ENCODE measurements around the gene CDK5R1. TPM values are rescaled to one million over a fixed set of nuclear protein-coding genes. Genes with fewer than 3 reads are reported as not detected.

CDK5R1 gene
- total and polyA plus RNA-seq, 4 donors = 19.6 to 129 (median 87.8) TPM

DNA sequence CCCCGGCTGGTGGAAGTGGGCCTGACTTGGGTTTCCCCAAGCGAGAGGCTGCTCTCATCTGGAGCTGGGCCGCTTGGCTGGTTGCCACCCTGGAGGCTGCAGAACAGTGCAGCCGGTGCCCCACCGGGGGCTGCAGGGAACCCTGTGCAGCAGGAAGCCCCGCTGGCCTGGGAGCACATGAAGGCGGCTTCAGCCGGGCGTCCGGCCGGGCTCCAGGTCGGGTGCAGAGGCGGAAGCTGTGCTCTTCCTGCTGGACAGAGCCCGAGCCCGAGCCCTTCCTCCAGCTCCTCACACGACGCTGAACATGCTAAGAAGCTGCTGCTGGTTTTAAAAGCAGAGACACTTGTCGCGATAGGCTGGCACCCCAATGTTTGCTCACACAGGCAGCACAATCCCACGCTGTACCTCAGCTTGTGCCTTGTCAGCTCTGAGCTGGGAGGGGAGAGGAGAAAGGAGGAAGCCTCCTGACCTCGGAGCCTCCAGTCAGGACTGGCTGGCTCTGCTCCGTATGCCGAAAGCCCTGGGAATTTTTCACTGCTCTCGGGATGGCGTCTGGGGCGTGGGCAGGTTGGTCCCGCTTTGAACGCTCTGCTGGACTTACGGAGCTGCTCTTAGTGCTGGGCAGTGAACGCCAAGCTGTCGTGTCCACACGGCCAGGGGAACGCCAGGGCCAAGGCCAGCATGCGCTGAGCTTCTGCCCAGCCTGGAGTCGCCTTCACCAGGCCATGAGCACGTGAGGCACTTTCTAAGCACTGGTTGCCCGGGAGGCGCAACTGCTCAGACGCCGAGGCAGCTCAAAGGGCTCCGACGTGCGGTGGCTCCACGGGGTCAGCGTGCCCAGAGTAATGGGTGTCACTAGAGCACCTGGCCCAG, 8.8 kb downstream of the CDK5R1 start:
- Histone ChIP-seq H3K9me3 (ENCODE audit: control insufficient read depth, insufficient read depth, low read length) (no peaks in the 10 kb centered on the region), H3K36me3 (ENCODE audit: control insufficient read depth, insufficient read depth, low read length) (peaks cover 21% of the 10 kb centered on the region), H3K4me3 (ENCODE audit: low read depth, low read length) (no peak overlapping the region), H3K27me3 (ENCODE audit: control insufficient read depth, insufficient read depth, low read length) (no peaks in the 10 kb centered on the region), H3K27ac (ENCODE audit: low read depth, low read length) (no peak overlapping the region), H3K4me1 (ENCODE audit: control insufficient read depth, insufficient read depth, low read length) (peaks cover 54% of the 10 kb centered on the region)
- 44% methylated on average over 40 of the region's 45 CpGs for WGBS (ENCODE audit: insufficient coverage)
- peak in 2 of 6 donors; percentile 61 to 83 for DNase-seq (ENCODE audit: low read depth in 4 of 6, low spot score in 6 of 6)

- Histone ChIP-seq H3K4me1 (ENCODE audit: control insufficient read depth, insufficient read depth, low read length) (peaks cover 50% of the 10 kb centered on the region), H3K4me3 (ENCODE audit: low read depth, low read length) (no peak overlapping the region), H3K36me3 (ENCODE audit: control insufficient read depth, insufficient read depth, low read length) (peaks cover 17% of the 10 kb centered on the region), H3K27ac (ENCODE audit: low read depth, low read length) (no peak overlapping the region), H3K9me3 (ENCODE audit: control insufficient read depth, insufficient read depth, low read length) (no peaks in the 10 kb centered on the region), H3K27me3 (ENCODE audit: control insufficient read depth, insufficient read depth, low read length) (no peaks in the 10 kb centered on the region)
- WGBS (ENCODE audit: insufficient coverage) = 92% methylated on average over 14 of the region's 16 CpGs
- no peak for DNase-seq (ENCODE audit: low read depth in 4 of 6, low spot score in 6 of 6)
Observed at GRCh38 chr17:32496395-32497073, 9.7 kb downstream of the CDK5R1 start.

DNA sequence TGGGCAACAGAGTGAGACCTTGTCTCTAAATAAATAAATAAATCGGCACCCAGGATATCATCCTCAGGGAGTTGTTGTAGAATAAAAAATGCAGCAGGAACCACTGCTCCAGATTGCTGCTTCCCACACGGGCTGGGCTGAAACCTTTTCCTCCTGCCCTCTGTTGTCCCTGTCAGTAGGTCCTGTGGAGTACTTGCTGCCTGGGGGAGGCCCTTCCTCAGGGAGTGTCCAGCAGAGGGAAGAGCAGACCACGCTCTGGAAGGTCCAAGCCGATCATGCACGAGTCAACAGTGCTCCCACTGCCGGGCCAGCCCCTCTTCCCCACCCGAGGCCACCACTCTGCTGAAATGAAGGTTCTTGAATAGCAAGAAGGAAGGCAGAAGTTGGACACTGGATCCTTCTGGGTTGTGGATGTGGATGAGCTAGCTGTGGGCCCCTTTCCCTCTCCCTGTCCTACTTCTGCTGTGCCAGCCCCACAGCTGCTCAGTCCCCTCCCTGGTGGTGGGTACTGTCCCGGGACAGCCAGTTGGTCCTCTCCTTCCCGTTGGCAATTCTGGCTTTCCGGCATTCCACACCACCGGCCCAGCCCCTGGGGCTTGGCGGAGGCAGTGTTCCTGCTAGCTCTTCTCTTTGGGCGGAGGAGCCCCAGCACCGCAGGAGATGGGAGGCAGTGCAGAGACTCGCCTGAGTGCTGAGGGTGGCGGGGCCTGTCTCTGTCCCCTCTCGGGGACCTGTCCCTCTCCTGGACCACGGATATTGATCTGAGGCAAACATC, 10.8 kb downstream of the CDK5R1 start:
- Histone ChIP-seq H3K27ac (ENCODE audit: low read depth, low read length) (no peak overlapping the region), H3K36me3 (ENCODE audit: control insufficient read depth, insufficient read depth, low read length) (peaks cover 9% of the 10 kb centered on the region), H3K9me3 (ENCODE audit: control insufficient read depth, insufficient read depth, low read length) (no peaks in the 10 kb centered on the region), H3K27me3 (ENCODE audit: control insufficient read depth, insufficient read depth, low read length) (no peaks in the 10 kb centered on the region), H3K4me1 (ENCODE audit: control insufficient read depth, insufficient read depth, low read length) (peaks cover 43% of the 10 kb centered on the region), H3K4me3 (ENCODE audit: low read depth, low read length) (no peak overlapping the region)
- WGBS (ENCODE audit: insufficient coverage) = 83% methylated on average over 11 of the region's 18 CpGs
- no peak for DNase-seq (ENCODE audit: low read depth in 4 of 6, low spot score in 6 of 6)

DNA sequence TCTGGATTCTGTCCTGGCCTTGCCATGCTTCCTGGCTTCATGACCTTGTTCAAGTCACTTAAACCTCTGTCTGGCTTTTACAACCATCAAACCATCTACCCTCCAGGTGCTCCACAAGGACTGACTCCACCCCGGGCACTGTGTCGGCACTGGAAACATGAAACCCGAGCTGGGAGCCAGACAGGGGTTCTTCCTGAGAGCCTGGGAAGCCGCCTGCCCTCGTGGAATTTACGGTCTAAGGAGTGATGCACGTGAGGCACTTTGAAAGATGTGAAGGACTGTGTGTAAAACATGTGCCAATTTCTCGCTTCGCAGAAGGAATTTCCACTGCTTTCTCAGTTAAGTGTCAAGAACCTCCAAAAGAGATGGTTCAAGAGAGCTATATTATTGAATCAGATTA, 11.6 kb downstream of the CDK5R1 start:
- DNase-seq (ENCODE audit: low read depth in 4 of 6, low spot score in 6 of 6) = no peak

DNA sequence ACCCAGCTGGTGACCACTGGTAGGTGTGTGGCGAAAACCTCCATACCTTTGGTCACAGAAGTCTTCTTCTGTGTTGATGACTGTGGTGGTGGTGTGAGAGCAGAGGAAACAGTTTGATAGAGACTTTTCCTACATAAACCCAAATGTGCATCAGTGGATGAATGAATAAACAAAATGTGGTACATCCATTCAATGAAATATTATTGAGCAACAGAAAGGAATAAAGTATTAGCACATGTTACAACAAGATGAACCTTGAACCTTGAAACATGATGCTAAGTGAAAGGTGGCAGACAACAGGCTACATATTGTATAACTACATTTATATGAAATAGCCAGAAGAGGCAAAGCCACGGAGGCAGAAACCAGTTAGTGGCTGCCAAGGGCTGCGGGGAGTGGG, 15.2 kb downstream of the CDK5R1 start:
- no CpG with 5 or more reads among the region's 3 CpGs for WGBS (ENCODE audit: insufficient coverage)
- H3K4me1 ChIP-seq (ENCODE audit: control insufficient read depth, insufficient read depth, low read length) = peaks cover 26% of the 10 kb centered on the region
- no peaks in the 10 kb centered on the region for H3K27me3 ChIP-seq (ENCODE audit: control insufficient read depth, insufficient read depth, low read length)
- no peak overlapping the region for H3K4me3 ChIP-seq (ENCODE audit: low read depth, low read length)
- no peak for DNase-seq (ENCODE audit: low read depth in 4 of 6, low spot score in 6 of 6)
- H3K27ac ChIP-seq (ENCODE audit: low read depth, low read length) = no peak overlapping the region
- H3K9me3 ChIP-seq (ENCODE audit: control insufficient read depth, insufficient read depth, low read length) = no peaks in the 10 kb centered on the region
- peaks cover 4% of the 10 kb centered on the region for H3K36me3 ChIP-seq (ENCODE audit: control insufficient read depth, insufficient read depth, low read length)

More for the DNA sequence above, 11.6 kb downstream of the CDK5R1 start:
- Histone ChIP-seq H3K27ac (ENCODE audit: low read depth, low read length) (no peak overlapping the region), H3K27me3 (ENCODE audit: control insufficient read depth, insufficient read depth, low read length) (no peaks in the 10 kb centered on the region), H3K36me3 (ENCODE audit: control insufficient read depth, insufficient read depth, low read length) (peaks cover 6% of the 10 kb centered on the region), H3K4me3 (ENCODE audit: low read depth, low read length) (no peak overlapping the region), H3K9me3 (ENCODE audit: control insufficient read depth, insufficient read depth, low read length) (no peaks in the 10 kb centered on the region), H3K4me1 (ENCODE audit: control insufficient read depth, insufficient read depth, low read length) (peaks cover 42% of the 10 kb centered on the region)
- 45% methylated on average over 5 of the region's 9 CpGs for whole genome bisulfite sequencing (ENCODE audit: insufficient coverage)

GRCh38 chr17:32502710-32503109, 15.9 kb downstream of the CDK5R1 start:
- 82% methylated on average over 3 of the region's 10 CpGs for WGBS (ENCODE audit: insufficient coverage)
- no peak overlapping the region for H3K4me3 ChIP-seq (ENCODE audit: low read depth, low read length)
- no peak for DNase-seq (ENCODE audit: low read depth in 4 of 6, low spot score in 6 of 6)
- H3K36me3 ChIP-seq (ENCODE audit: control insufficient read depth, insufficient read depth, low read length) = peaks cover 4% of the 10 kb centered on the region
- H3K27ac ChIP-seq (ENCODE audit: low read depth, low read length) = no peak overlapping the region
- no peaks in the 10 kb centered on the region for H3K9me3 ChIP-seq (ENCODE audit: control insufficient read depth, insufficient read depth, low read length)
- peaks cover 22% of the 10 kb centered on the region for H3K4me1 ChIP-seq (ENCODE audit: control insufficient read depth, insufficient read depth, low read length)
- no peaks in the 10 kb centered on the region for H3K27me3 ChIP-seq (ENCODE audit: control insufficient read depth, insufficient read depth, low read length)

DNA sequence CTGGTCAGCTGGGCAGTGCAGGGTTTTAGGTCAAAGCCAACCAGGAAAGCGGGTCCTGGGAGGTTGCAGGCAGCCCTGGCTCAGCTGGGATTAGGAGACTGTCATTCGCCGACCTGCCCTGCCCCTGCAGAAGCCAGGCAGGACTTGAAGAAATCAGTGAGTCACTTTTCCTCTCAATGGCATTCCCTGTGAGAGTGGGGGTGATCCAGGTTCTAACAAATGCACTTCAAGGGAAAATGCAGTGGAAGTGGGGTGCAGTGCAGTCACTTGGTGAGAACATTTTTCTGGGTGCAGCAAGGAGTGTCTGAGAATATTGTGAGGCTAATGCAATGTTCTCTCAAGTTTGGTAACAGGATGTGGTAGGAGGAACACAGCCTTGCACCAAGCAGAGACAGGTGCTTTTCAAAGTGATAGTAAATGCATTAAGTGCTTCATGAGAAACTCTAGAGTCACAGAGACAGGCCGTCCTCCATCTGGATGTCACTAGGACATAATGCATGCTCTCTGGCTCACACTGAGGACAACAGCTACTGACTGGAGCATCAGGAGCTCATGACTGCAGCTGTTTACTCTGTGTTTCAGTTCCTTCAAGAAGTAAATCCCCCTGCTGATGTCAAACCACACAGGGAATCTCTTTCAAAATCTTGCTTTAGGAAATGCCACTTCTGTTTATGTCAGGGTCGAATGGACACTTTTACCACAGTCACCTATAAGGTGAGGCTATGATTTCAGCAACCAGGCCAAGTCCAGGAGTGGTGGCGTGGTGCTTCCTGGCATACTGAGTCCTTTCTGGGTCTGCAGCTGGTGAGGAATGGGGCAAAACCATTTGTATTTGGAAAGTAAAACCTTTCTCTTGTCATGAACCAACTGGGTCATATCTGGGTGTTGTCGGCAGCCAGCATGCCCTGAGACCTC, 16.7 kb downstream of the CDK5R1 start:
- 78% methylated on average over 7 of the region's 7 CpGs for WGBS (ENCODE audit: insufficient coverage)
- no peaks in the 10 kb centered on the region for H3K27me3 ChIP-seq (ENCODE audit: control insufficient read depth, insufficient read depth, low read length)
- H3K9me3 ChIP-seq (ENCODE audit: control insufficient read depth, insufficient read depth, low read length) = no peaks in the 10 kb centered on the region
- H3K4me1 ChIP-seq (ENCODE audit: control insufficient read depth, insufficient read depth, low read length) = peaks cover 21% of the 10 kb centered on the region
- H3K4me3 ChIP-seq (ENCODE audit: low read depth, low read length) = no peak overlapping the region
- H3K36me3 ChIP-seq (ENCODE audit: control insufficient read depth, insufficient read depth, low read length) = peaks cover 4% of the 10 kb centered on the region
- no peak overlapping the region for H3K27ac ChIP-seq (ENCODE audit: low read depth, low read length)
- DNase-seq (ENCODE audit: low read depth in 4 of 6, low spot score in 6 of 6) = no peak

DNA sequence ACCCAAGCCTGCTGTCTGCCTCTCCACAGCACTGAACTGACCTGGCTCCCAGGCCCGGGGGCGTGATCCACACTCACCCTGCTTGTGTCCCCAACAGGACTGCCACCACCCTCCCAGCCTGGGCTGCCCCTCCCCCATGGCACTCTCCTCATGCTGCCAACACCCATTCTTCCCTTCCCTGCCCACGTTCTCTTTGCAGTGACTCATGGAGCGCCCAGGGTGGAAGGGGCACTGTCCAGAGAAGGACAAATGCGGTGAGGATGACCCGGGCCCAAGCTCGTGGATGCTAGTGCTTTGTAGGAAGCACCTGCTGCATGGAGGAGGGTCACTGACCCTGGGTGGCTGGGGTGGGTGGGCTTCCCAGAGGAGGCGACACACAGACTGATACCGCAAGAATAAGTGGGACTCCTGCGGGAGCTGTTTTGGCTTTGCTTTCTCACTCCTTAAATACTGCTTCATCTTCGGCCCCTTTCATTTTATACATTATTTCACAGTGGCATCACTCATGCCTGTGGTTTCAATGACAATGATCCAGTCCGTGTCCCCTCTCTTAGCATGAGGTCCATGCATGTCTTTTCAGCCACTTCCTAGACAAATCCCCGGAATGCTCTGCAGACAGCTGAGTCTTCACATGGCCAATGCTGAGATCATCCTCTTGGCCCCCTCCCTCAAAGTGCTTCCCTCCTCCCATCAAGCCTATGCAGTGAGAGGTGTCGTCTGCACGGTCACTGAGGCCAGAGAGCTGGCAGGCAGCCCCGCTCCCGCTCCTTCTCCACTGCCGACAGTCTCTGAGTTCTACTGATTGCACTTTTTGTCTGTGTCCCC, 17.6 kb downstream of the CDK5R1 start:
- Histone ChIP-seq H3K9me3 (ENCODE audit: control insufficient read depth, insufficient read depth, low read length) (no peaks in the 10 kb centered on the region), H3K27me3 (ENCODE audit: control insufficient read depth, insufficient read depth, low read length) (no peaks in the 10 kb centered on the region), H3K4me3 (ENCODE audit: low read depth, low read length) (no peak overlapping the region), H3K27ac (ENCODE audit: low read depth, low read length) (no peak overlapping the region), H3K36me3 (ENCODE audit: control insufficient read depth, insufficient read depth, low read length) (peaks cover 4% of the 10 kb centered on the region), H3K4me1 (ENCODE audit: control insufficient read depth, insufficient read depth, low read length) (peaks cover 21% of the 10 kb centered on the region)
- WGBS (ENCODE audit: insufficient coverage) = 54% methylated on average over 15 of the region's 18 CpGs
- DNase-seq (ENCODE audit: low read depth in 4 of 6, low spot score in 6 of 6) = peak in 2 of 6 donors; percentile 43 to 58

Measured in spinal cord (tissue), 10 donors.